Measurements from ENCODE around the gene CBFA2T2.

Gene CBFA2T2

GRCh38 chr20:33541797-33542196 is 51.9 kb downstream of the CBFA2T2 start:
- no peak for DNase-seq (ENCODE audit: low read depth)
- TF ChIP-seq CTCF (conservative IDR thresholded peaks at IDR 0.05; ENCODE audit: low read depth, low read length), result no peak
- no peak overlapping the region for H3K4me3 ChIP-seq (ENCODE audit: low read length)

- DNase-seq (ENCODE audit: low read depth), result no peak
- H3K4me3 ChIP-seq (ENCODE audit: low read length), result no peak overlapping the region
- TF ChIP-seq CTCF (conservative IDR thresholded peaks at IDR 0.05; ENCODE audit: low read depth, low read length), result no peak
Observed at GRCh38 chr20:33545763-33546162, 55.9 kb downstream of the CBFA2T2 start.

GRCh38 chr20:33549229-33549999 is 59.5 kb downstream of the CBFA2T2 start:
- no peak for TF ChIP-seq CTCF (conservative IDR thresholded peaks at IDR 0.05; ENCODE audit: low read depth, low read length)
- H3K4me3 ChIP-seq (ENCODE audit: low read length), result no peak overlapping the region
- DNase-seq (ENCODE audit: low read depth), result no peak

- DNase-seq (ENCODE audit: low read depth), result no peak
- TF ChIP-seq CTCF (conservative IDR thresholded peaks at IDR 0.05; ENCODE audit: low read depth, low read length), result no peak
- no peak overlapping the region for H3K4me3 ChIP-seq (ENCODE audit: low read length)
Observed at GRCh38 chr20:33551778-33552177, 61.9 kb downstream of the CBFA2T2 start.

GRCh38 chr20:33552519-33552918 is 62.6 kb downstream of the CBFA2T2 start:
- no peak for DNase-seq (ENCODE audit: low read depth)
- TF ChIP-seq CTCF (conservative IDR thresholded peaks at IDR 0.05; ENCODE audit: low read depth, low read length), result no peak
- H3K4me3 ChIP-seq (ENCODE audit: low read length), result no peak overlapping the region

- DNase-seq (ENCODE audit: low read depth), result no peak
- TF ChIP-seq CTCF (conservative IDR thresholded peaks at IDR 0.05; ENCODE audit: low read depth, low read length), result no peak
- no peak overlapping the region for H3K4me3 ChIP-seq (ENCODE audit: low read length)
Observed at GRCh38 chr20:33553516-33553915, 63.6 kb downstream of the CBFA2T2 start.

- no peak for TF ChIP-seq CTCF (conservative IDR thresholded peaks at IDR 0.05; ENCODE audit: low read depth, low read length)
- peak; percentile 75 for DNase-seq (ENCODE audit: low read depth)
Observed at GRCh38 chr20:33554914-33555420, 65.1 kb downstream of the CBFA2T2 start.

More at GRCh38 chr20:33554914-33555420, 65.1 kb downstream of the CBFA2T2 start:
- no peak overlapping the region for H3K4me3 ChIP-seq (ENCODE audit: low read length)

Data from retinal pigment epithelial cell (primary cell).